ENCODE data around the gene CENPP. TPM values are rescaled to one million over a fixed set of nuclear protein-coding genes. Genes with fewer than 3 reads are reported as not detected.
"Not testable (repeated sequence)": the region's sequence is repeated elsewhere in the genome, so short reads cannot be mapped to it uniquely, and the experiment has no call there.

Gene CENPP
- total RNA-seq, 1 donor from 2014 or later = 3.3 TPM

- DNase-seq (ENCODE audit: missing footprints) = peak; percentile 77
Measured at GRCh38 chr9:92590377-92590776, 264.6 kb downstream of the CENPP start.

GRCh38 chr9:92592537-92592936 lies 266.8 kb downstream of the CENPP start:
- no peak for ATAC-seq
- DNase-seq (ENCODE audit: missing footprints) = no peak
- intact Hi-C loops (cut with DNase I) = no loop called here

More at GRCh38 chr9:92590377-92590776, 264.6 kb downstream of the CENPP start:
- peak; percentile 99 for ATAC-seq
- intact Hi-C loops (cut with DNase I) = no loop called here

DNA sequence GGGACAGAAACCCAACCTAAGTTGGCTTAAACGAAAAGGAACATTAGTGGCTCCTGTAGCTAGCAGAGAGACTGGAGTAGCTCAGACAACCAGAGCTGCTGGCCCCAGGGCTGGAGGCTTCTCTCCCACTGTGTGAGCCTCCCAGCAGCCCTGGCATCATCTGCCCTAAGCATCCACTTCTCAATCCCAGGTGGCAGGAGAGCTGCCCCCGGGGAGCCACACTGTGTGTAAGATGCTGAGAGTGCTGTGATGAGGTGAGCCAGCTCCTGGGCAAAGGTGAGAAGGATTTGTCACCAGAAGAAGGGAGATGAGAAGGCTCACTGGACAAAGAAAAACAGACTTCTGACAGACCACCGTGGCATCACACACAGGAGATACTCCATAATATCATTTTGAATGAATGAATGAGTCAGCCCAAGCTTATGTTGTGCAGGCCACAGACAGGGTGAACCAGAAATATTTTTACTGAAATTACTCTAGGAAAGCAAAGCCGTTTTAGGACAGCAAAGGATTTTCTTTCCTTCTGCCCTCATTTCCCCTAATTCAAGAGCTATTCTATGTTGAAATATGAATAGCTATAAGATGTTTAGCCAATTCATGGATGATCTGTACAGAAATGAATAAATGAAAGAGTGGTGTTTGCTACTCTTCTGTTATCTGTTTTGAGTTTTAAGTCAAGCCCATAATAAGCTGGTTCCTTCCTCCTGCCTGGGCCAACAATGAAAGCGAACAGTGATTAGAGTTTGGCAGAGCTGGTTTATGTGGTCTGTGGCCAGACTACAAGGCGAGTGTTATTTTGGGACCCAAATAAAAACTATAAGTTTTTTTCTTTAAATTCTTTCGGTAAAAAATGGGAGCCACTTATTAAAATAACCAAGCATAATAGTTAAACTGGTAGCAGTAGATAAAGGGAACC lies 267.5 kb downstream of the CENPP start:
- intact Hi-C loops (cut with DNase I) = no loop called here
- no peak for ATAC-seq
- no peak for DNase-seq (ENCODE audit: missing footprints)

- DNase-seq (ENCODE audit: missing footprints); intact Hi-C loops (cut with DNase I); ATAC-seq: not testable (repeated sequence)
Measured at GRCh38 chr9:92595075-92595474, 269.3 kb downstream of the CENPP start.

GRCh38 chr9:92595930-92596329 lies 270.2 kb downstream of the CENPP start:
- intact Hi-C loops (cut with DNase I) = no loop called here
- no peak for DNase-seq (ENCODE audit: missing footprints)
- no peak for ATAC-seq

- DNase-seq (ENCODE audit: missing footprints) = no peak
- peak; percentile 55 for ATAC-seq
- intact Hi-C loops (cut with DNase I) = no loop called here
Measured at GRCh38 chr9:92598382-92598781, 272.6 kb downstream of the CENPP start.

DNA sequence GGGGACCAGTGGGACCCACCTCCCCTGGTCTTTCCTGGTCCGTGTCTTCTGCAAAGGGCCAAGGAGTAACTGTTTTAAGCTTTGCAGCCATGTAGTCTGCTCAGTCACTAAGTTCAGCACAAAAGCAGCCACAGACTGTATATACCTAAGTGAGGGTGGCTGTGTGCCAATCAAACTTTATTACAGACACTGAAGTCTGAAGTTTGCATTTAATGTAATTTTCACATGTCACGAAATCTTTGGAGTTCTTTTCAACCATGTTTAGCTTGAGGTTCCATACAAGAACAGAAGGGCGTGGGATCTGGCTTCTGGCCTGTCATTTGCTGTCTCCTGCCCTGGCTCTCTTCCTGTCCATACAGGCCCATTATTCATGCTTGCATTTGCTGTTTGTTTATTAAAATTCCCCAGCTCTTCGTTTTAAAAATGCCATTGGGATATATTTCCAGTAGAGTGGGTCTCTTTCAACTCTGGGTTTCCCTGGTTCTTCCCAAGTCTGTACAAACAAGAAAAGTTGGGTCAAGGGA lies 274.2 kb downstream of the CENPP start:
- DNase-seq (ENCODE audit: missing footprints) (no peak), ATAC-seq (peak; percentile 30)
- intact Hi-C loops (cut with DNase I) = loop anchor here (10.0 kb wide), 1 partner anchor 65 kb away; the partner anchor contains the start of gene ECM2

- DNase-seq (ENCODE audit: missing footprints) = no peak
- intact Hi-C loops (cut with DNase I) = loop anchor here (10.0 kb wide), 1 partner anchor 66 kb away; the partner anchor contains the start of gene ECM2
- ATAC-seq = peak; percentile 62
Measured at GRCh38 chr9:92600462-92601261, 274.9 kb downstream of the CENPP start.

GRCh38 chr9:92601451-92601850 lies 275.7 kb downstream of the CENPP start:
- ATAC-seq (no peak), DNase-seq (ENCODE audit: missing footprints) (no peak)
- intact Hi-C loops (cut with DNase I) = loop anchor here (10.0 kb wide), 1 partner anchor 67 kb away; the partner anchor contains the start of gene ECM2

- intact Hi-C loops (cut with DNase I) = loop anchor here (10.0 kb wide), 1 partner anchor 68 kb away; the partner anchor contains the start of gene ECM2
- ATAC-seq = no peak
- no peak for DNase-seq (ENCODE audit: missing footprints)
Measured at GRCh38 chr9:92602413-92602812, 276.7 kb downstream of the CENPP start.

GRCh38 chr9:92603100-92603499 lies 277.3 kb downstream of the CENPP start:
- no peak for ATAC-seq
- intact Hi-C loops (cut with DNase I) = loop anchor here (10.0 kb wide), 1 partner anchor 68 kb away; the partner anchor contains the start of gene ECM2
- DNase-seq (ENCODE audit: missing footprints) = no peak

GRCh38 chr9:92603990-92604389 lies 278.2 kb downstream of the CENPP start:
- no peak for DNase-seq (ENCODE audit: missing footprints)
- no peak for ATAC-seq
- intact Hi-C loops (cut with DNase I) = loop anchor here (10.0 kb wide), 1 partner anchor 69 kb away; the partner anchor contains the start of gene ECM2

DNA sequence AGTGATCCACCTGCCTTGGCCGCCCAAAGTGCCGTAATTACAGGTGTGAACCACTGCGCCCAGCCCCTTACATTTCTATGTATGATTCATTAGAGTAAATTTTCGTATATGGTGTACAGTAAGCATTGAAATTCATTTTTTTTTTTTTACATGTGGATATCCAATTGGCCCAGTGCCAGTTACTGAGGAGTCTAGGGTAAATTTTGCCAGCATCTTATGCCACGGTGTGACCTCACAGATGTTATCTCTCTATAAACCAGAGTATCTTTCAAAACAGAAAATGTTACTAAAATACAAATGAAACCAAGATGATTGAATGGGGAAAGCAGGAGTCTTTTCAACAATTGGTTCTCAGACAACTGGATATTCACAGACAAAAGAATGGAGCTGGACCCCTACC lies 279.5 kb downstream of the CENPP start:
- ATAC-seq = no peak
- no peak for DNase-seq (ENCODE audit: missing footprints)
- intact Hi-C loops (cut with DNase I) = loop anchor here (5.0 to 10.0 kb wide), 2 partner anchors 70 to 123 kb away; partner anchors contain the start of genes ASPN and ECM2

GRCh38 chr9:92607088-92607487 lies 281.3 kb downstream of the CENPP start:
- ATAC-seq (peak; percentile 35), DNase-seq (ENCODE audit: missing footprints) (no peak)
- intact Hi-C loops (cut with DNase I) = loop anchor here (5.0 to 10.0 kb wide), 2 partner anchors 72 to 125 kb away; partner anchors contain the start of genes ASPN and ECM2

DNA sequence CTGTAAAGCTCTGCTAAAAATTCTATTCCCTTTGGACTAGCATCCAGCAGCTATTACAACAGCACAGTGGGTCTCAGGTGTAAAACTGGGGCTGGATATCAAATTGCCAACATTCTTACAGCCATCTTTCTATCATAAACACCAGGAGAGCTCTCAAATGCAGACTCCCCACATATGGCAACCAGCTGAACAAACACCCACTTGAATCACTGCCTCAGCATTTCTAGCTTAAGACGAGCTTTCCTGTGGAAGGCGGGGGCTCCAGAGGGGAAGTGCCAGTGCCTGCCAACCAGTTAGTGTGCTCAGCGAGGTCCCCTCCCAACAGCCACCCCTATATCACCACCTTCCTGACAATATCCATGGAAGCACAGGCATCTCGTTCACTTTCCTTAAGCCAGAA lies 282.0 kb downstream of the CENPP start:
- ATAC-seq (no peak), DNase-seq (ENCODE audit: missing footprints) (no peak)
- intact Hi-C loops (cut with DNase I) = loop anchor here (5.0 to 10.0 kb wide), 2 partner anchors 73 to 125 kb away; partner anchors contain the start of genes ASPN and ECM2

DNA sequence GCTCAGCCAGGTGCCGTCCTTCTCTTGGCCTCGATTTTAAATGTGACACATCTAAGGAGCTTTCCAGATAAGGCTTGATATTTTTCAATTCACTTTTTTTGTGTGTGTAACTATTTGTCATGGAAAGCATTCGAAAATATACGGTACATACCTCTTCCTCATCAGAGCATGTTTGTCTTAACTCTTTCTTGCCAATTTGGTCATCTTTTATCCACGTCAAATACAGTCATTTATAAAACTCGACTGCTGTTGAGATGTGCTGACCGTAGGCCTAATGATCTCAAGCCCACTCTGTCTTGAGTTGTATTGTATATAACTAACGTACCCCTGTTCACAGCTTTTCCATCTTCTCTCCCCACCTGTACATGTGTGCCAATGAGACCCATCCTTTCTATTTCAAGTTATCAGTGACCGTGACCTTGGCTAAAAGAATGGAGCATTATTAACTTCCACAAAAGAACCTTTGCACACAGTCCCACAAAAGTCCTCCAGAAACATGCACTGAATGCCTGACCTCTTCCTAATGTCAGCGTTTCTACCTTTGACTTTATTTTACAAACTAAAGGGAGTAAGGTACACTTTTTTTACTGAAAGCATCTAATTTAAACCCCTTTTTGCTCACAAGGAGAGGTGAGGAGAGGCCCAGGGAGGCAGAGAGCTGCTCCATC lies 282.6 kb downstream of the CENPP start:
- DNase-seq (ENCODE audit: missing footprints) = no peak
- intact Hi-C loops (cut with DNase I) = loop anchor here (5.0 to 10.0 kb wide), 2 partner anchors 74 to 126 kb away; partner anchors contain the start of genes ASPN and ECM2
- no peak for ATAC-seq

DNA sequence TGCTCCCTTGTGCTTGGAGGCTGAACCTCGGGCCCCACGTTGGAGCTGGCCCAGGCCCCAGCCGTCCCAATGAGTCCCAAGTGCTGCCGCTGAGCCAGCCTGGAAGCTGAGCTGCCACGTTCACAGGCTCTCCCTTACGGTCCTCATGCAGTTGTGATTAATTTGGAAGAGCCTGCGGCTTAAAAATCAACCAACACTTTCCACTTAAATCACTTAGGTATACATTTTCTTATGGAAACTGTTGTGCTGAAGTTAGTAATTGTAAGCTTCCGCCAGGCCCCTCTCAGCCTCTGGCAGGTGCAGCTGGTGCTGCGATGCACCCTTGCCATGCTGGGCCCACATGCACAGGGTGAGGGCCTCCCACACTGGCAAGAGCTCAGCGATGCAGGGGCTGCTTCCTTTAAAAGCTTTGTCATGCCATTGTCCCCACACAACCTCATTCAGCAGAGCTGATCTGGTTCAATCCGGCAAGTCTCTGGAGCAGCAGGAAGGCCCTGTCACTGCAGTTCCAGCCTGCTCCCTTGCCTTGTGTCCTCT lies 283.2 kb downstream of the CENPP start:
- intact Hi-C loops (cut with DNase I) = loop anchor here (5.0 to 10.0 kb wide), 2 partner anchors 74 to 127 kb away; partner anchors contain the start of genes ASPN and ECM2
- DNase-seq (ENCODE audit: missing footprints) (peak; percentile 80), ATAC-seq (peak; percentile 80)
